H9 (cell line): Measurements from ENCODE around the gene ZNF664. TPM values are rescaled to one million over a fixed set of nuclear protein-coding genes. Genes with fewer than 3 reads are reported as not detected.

Experiments
- DNase-seq: peaks from one replicate; pipeline ENCODE4 v3.0.0-alpha.2; 2017
- H2AFZ ChIP-seq: one replicate; pipeline ENCODE4 v1.6.1; 2013; ENCODE audit warnings: mild to moderate bottlenecking, low read length, control low read depth, moderate library complexity
- H2AK5ac ChIP-seq: 2 replicates; pipeline ENCODE4 v1.6.1; 2013; ENCODE audit warnings: low read length, control low read depth, mixed read lengths; ENCODE audit not compliant: insufficient read length
- H2BK120ac ChIP-seq: one replicate; pipeline ENCODE4 v1.6.1; 2013; ENCODE audit warnings: low read depth, mild to moderate bottlenecking, low read length, control low read depth, inconsistent platforms; ENCODE audit not compliant: poor library complexity, severe bottlenecking
- H2BK12ac ChIP-seq: 2 replicates; pipeline ENCODE4 v1.6.1; 2013; ENCODE audit warnings: low read length, control low read depth, mixed read lengths, low read depth; ENCODE audit not compliant: insufficient read length
- H2BK15ac ChIP-seq: 2 replicates; pipeline ENCODE4 v1.6.1; 2013; ENCODE audit warnings: low read depth, low read length, control low read depth
- H2BK20ac ChIP-seq: one replicate; pipeline ENCODE4 v1.6.1; 2013; ENCODE audit warnings: low read depth, mild to moderate bottlenecking, low read length, control low read depth, inconsistent platforms; ENCODE audit not compliant: poor library complexity, severe bottlenecking
- H2BK5ac ChIP-seq: 2 replicates; pipeline ENCODE4 v1.6.1; 2013; ENCODE audit warnings: low read length, control low read depth, mixed read lengths; ENCODE audit not compliant: insufficient read length
- H3K14ac ChIP-seq: 2 replicates; pipeline ENCODE4 v1.6.1; 2013; ENCODE audit warnings: low read length, control low read depth; ENCODE audit not compliant: insufficient read depth
- H3K18ac ChIP-seq: 2 replicates; pipeline ENCODE4 v1.6.1; 2013; ENCODE audit warnings: low read depth, mild to moderate bottlenecking, mixed read lengths, low read length, control low read depth; ENCODE audit not compliant: insufficient read length
- H3K23ac ChIP-seq: 2 replicates; pipeline ENCODE4 v1.6.1; 2013; ENCODE audit warnings: low read length, control low read depth, mixed read lengths, low read depth; ENCODE audit not compliant: insufficient read length
- H3K23me2 ChIP-seq: 2 replicates; pipeline ENCODE4 v1.6.1; 2013; ENCODE audit warnings: low read depth, mild to moderate bottlenecking, mixed read lengths, low read length, control low read depth; ENCODE audit not compliant: insufficient read length, poor library complexity, severe bottlenecking
- H3K27ac ChIP-seq: 2 replicates; pipeline ENCODE4 v1.5.1; 2013; ENCODE audit warnings: low read length, control low read depth, mixed read lengths, low read depth; ENCODE audit not compliant: insufficient read length
- H3K27me3 ChIP-seq: 2 replicates; pipeline ENCODE4 v1.6.1; 2013; ENCODE audit warnings: low read length, control low read depth, inconsistent platforms; ENCODE audit not compliant: insufficient read depth
- H3K4ac ChIP-seq: 2 replicates; pipeline ENCODE4 v1.6.1; 2013; ENCODE audit warnings: low read depth, mild to moderate bottlenecking, control low read depth, inconsistent platforms, low read length, moderate library complexity
- H3K4me1 ChIP-seq: 2 replicates; pipeline ENCODE4 v1.6.1; 2013; ENCODE audit warnings: low read length, control low read depth, inconsistent platforms; ENCODE audit not compliant: insufficient read depth
- H3K4me2 ChIP-seq: 2 replicates; pipeline ENCODE4 v1.6.1; 2013; ENCODE audit warnings: low read length, control low read depth, mixed read lengths; ENCODE audit not compliant: insufficient read length, insufficient read depth
- H3K56ac ChIP-seq: 2 replicates; pipeline ENCODE4 v1.6.1; 2013; ENCODE audit warnings: low read depth, mild to moderate bottlenecking, mixed read lengths, low read length, control low read depth; ENCODE audit not compliant: insufficient read length
- H3K79me1 ChIP-seq: 2 replicates; pipeline ENCODE4 v1.6.1; 2013; ENCODE audit warnings: low read depth, mild to moderate bottlenecking, moderate library complexity, low read length, control low read depth, inconsistent platforms; ENCODE audit not compliant: insufficient read depth, poor library complexity, severe bottlenecking
- H3K79me2 ChIP-seq: 2 replicates; pipeline ENCODE4 v1.6.1; 2013; ENCODE audit warnings: low read length, control low read depth, inconsistent platforms; ENCODE audit not compliant: insufficient read depth
- H3K9ac ChIP-seq: 2 replicates; pipeline ENCODE4 v1.6.1; 2013; ENCODE audit warnings: low read length, control low read depth, mixed read lengths; ENCODE audit not compliant: insufficient read length; ENCODE audit errors: extremely low read depth
- H3K9me3 ChIP-seq: one replicate; pipeline ENCODE4 v1.6.1; 2013; ENCODE audit warnings: low read depth, low read length, inconsistent platforms; ENCODE audit not compliant: control insufficient read depth
- H3T11ph ChIP-seq: one replicate; pipeline ENCODE4 v1.6.1; 2013; ENCODE audit warnings: mild to moderate bottlenecking, low read length, control low read depth, inconsistent platforms
- H4K20me1 ChIP-seq: one replicate; pipeline ENCODE4 v1.6.1; 2013; ENCODE audit not compliant: control insufficient read depth, insufficient read length, insufficient read depth
- H4K5ac ChIP-seq: 2 replicates; pipeline ENCODE4 v1.6.1; 2013; ENCODE audit warnings: low read depth, mild to moderate bottlenecking, mixed read lengths, low read length, control low read depth; ENCODE audit not compliant: insufficient read length
- H4K8ac ChIP-seq: replicated peaks from 2 replicates; pipeline ENCODE4 v1.6.1; 2013; ENCODE audit warnings: low read length, control low read depth, mixed read lengths, low read depth; ENCODE audit not compliant: insufficient read length
- H4K91ac ChIP-seq: 2 replicates; pipeline ENCODE4 v1.6.1; 2013; ENCODE audit warnings: low read depth, mild to moderate bottlenecking, moderate library complexity, mixed read lengths, low read length, control low read depth; ENCODE audit not compliant: insufficient read length
- H3K27ac Mint-ChIP-seq, 3 experiments: 2 replicates in 2 of 3; 3 replicates in 1 of 3; pipeline ENCODE4 v1.8.0; 2020 to 2021; ENCODE audit warnings: mixed read lengths in 3 of 3, mild to moderate bottlenecking in 1 of 3, moderate library complexity in 1 of 3
- H3K27me3 Mint-ChIP-seq: 2 replicates; pipeline ENCODE4 v1.8.0; 2021; ENCODE audit warnings: low read depth, mild to moderate bottlenecking, moderate library complexity, mixed read lengths
- H3K36me3 Mint-ChIP-seq, 3 experiments: 2 replicates in 2 of 3; 3 replicates in 1 of 3; pipeline ENCODE4 v1.8.0; 2020 to 2021; ENCODE audit warnings: low read depth in 3 of 3, mixed read lengths in 3 of 3; ENCODE audit not compliant: insufficient read depth in 1 of 3
- H3K4me1 Mint-ChIP-seq, 2 experiments: 2 replicates each; pipeline ENCODE4 v1.8.0; 2020; ENCODE audit warnings: mixed read lengths in 2 of 2
- H3K4me3 Mint-ChIP-seq, 2 experiments: 2 replicates in 1 of 2; 3 replicates in 1 of 2; pipeline ENCODE4 v1.8.0; 2020 to 2021; ENCODE audit warnings: mild to moderate bottlenecking in 2 of 2, mixed read lengths in 2 of 2, moderate library complexity in 1 of 2
- H3K9me3 Mint-ChIP-seq, 2 experiments: 2 replicates in 1 of 2; 3 replicates in 1 of 2; pipeline ENCODE4 v1.8.0; 2020; ENCODE audit warnings: mild to moderate bottlenecking in 2 of 2, mixed read lengths in 2 of 2, moderate library complexity in 1 of 2
- WGBS: extraction: QIAGEN DNeasy Blood & Tissue Kit; methylation state at CpG from one replicate; pipeline ENCODE4 v1.1.7; 2013; ENCODE audit warnings: missing lambda C conversion rate, low lambda C conversion rate, mixed read lengths; ENCODE audit not compliant: insufficient read length; ENCODE audit errors: extremely low coverage; 5-methylcytosine and 5-hydroxymethylcytosine counted together
- total RNA-seq: library from RNA; stranded (reverse); gene quantifications from 2 replicates; pipeline ENCODE4 v1.2.1, GENCODE V29; 2021
- TF ChIP-seq, protein P1 (sequence below): fragments of 200-600 bp; sonication (generic); conservative IDR thresholded peaks from 3 replicates; pipeline ENCODE4 v1.8.0; 2021; ENCODE audit warnings: antibody characterized with exemption, mild to moderate bottlenecking

The ZNF664 gene
- total RNA-seq, 1 experiment from 2014 or later, result 29.5 TPM

DNA sequence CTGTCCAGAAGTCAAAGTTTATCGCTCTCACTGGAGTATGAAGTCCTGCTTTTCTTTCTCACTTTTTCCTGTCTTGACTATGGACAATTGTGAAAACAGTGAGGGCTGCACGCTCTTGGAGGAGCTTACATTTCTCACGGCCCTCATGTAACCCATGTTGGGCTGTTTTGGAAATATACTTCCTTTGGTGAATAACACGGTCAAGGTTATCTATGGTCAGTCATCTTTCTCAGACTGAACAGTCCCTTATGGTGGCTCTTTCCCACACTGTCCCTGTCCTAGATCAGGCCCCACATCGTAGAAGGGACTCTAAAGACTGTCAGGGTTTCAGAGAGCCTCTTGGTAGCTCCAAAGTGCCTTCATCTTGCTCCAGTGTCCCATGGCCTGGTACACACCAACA is 7.6 kb upstream of the ZNF664 start:
- H3K9me3 Mint-ChIP-seq, result no peaks in the 10 kb centered on the region
- Histone ChIP-seq H2BK20ac (no peak overlapping the region), H3K56ac (no peak overlapping the region), H3K79me1 (no peaks in the 10 kb centered on the region), H3K9ac (no peak overlapping the region), H2BK12ac (no peak overlapping the region), H3K18ac (no peak overlapping the region), H3K4me1 (no peaks in the 10 kb centered on the region), H2AK5ac (no peak overlapping the region), H3K4me2 (no peak overlapping the region), H4K8ac (no peak overlapping the region), H2BK5ac (no peak overlapping the region), H2BK120ac (no peak overlapping the region), H3K23ac (no peak overlapping the region), H3K79me2 (no peaks in the 10 kb centered on the region), H3K4ac (no peak overlapping the region), H3T11ph (no peak overlapping the region), H3K27ac (no peak overlapping the region), H3K27me3 (peaks cover 77% of the 10 kb centered on the region), H4K20me1 (no peaks in the 10 kb centered on the region), H3K9me3 (no peaks in the 10 kb centered on the region), H3K23me2 (no peaks in the 10 kb centered on the region), H2AFZ (no peak overlapping the region), H4K5ac (no peak overlapping the region), H2BK15ac (no peak overlapping the region), H3K14ac (no peak overlapping the region), H4K91ac (no peak overlapping the region)
- no peak for DNase-seq
- WGBS, result no CpG with 5 or more reads among the region's 5 CpGs
- no peaks in the 10 kb centered on the region for H3K36me3 Mint-ChIP-seq
- H3K4me3 Mint-ChIP-seq, result no peak overlapping the region
- H3K4me1 Mint-ChIP-seq, result no peaks in the 10 kb centered on the region
- peaks cover 100% of the 10 kb centered on the region for H3K27me3 Mint-ChIP-seq
- H3K27ac Mint-ChIP-seq, result no peak overlapping the region; a peak in 1 of 7 replicates
- TF ChIP-seq, protein P1, sequence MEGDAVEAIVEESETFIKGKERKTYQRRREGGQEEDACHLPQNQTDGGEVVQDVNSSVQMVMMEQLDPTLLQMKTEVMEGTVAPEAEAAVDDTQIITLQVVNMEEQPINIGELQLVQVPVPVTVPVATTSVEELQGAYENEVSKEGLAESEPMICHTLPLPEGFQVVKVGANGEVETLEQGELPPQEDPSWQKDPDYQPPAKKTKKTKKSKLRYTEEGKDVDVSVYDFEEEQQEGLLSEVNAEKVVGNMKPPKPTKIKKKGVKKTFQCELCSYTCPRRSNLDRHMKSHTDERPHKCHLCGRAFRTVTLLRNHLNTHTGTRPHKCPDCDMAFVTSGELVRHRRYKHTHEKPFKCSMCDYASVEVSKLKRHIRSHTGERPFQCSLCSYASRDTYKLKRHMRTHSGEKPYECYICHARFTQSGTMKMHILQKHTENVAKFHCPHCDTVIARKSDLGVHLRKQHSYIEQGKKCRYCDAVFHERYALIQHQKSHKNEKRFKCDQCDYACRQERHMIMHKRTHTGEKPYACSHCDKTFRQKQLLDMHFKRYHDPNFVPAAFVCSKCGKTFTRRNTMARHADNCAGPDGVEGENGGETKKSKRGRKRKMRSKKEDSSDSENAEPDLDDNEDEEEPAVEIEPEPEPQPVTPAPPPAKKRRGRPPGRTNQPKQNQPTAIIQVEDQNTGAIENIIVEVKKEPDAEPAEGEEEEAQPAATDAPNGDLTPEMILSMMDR, result no peak
